Measurements from ENCODE around the gene AP1S3.

GRCh38 chr2:223841436-223842190 lies 4.2 kb upstream of the AP1S3 start:
- TF ChIP-seq CTCF (conservative IDR thresholded peaks at IDR 0.05) (no peak), EZH2 (IDR thresholded peaks at IDR 0.05; ENCODE audit: low read depth) (no peak)
